Measurements from ENCODE around the gene KLF1. TPM values are rescaled to one million over a fixed set of nuclear protein-coding genes. Genes with fewer than 3 reads are reported as not detected.
"Not testable (repeated sequence)": the region's sequence is repeated elsewhere in the genome, so short reads cannot be mapped to it uniquely, and the experiment has no call there.

KLF1 gene
- total RNA-seq: 0.62 and 0.97 TPM in 2 replicates

- Mint-ChIP-seq H3K36me3 (ENCODE audit: low read depth) (peaks cover 10% of the 10 kb centered on the region), H3K4me3 (ENCODE audit: low read depth) (peak within 1 kb of the TSS; percentile 41), H3K27ac (no peak within 1 kb of the TSS), H3K27me3 (ENCODE audit: low read depth) (no peaks in the 10 kb centered on the region), H3K4me1 (ENCODE audit: low read depth) (peaks cover 14% of the 10 kb centered on the region), H3K9me3 (peaks cover 5% of the 10 kb centered on the region)
- no peak for DNase-seq (ENCODE audit: low spot score)
- intact Hi-C loops (cut with micrococcal nuclease): no loop called here
Measured at GRCh38 chr19:12886969-12887747, at the start of gene KLF1. Gene KLF1 (minus strand): TSS chr19:12887201. CDS start chr19:12887140, 61 bp downstream.

GRCh38 chr19:12936582-12936981, 49.6 kb upstream of the KLF1 start:
- intact Hi-C loops (cut with micrococcal nuclease): loop anchor here (5.0 kb wide), 1 partner anchor 144 kb away; the partner anchor contains the start of gene JUNB
- H3K4me1 Mint-ChIP-seq (ENCODE audit: low read depth): peaks cover 52% of the 10 kb centered on the region
- H3K27ac Mint-ChIP-seq: peak overlapping the region; percentile 11
- H3K4me3 Mint-ChIP-seq (ENCODE audit: low read depth): peak overlapping the region; percentile 6
- H3K36me3 Mint-ChIP-seq (ENCODE audit: low read depth): peaks cover 51% of the 10 kb centered on the region
- H3K27me3 Mint-ChIP-seq (ENCODE audit: low read depth): no peaks in the 10 kb centered on the region
- no peaks in the 10 kb centered on the region for H3K9me3 Mint-ChIP-seq
- no peak for DNase-seq (ENCODE audit: low spot score)

- Mint-ChIP-seq H3K27ac (no peak overlapping the region), H3K4me3 (ENCODE audit: low read depth) (no peak overlapping the region), H3K27me3 (ENCODE audit: low read depth) (no peaks in the 10 kb centered on the region), H3K9me3 (no peaks in the 10 kb centered on the region), H3K36me3 (ENCODE audit: low read depth) (peaks cover 44% of the 10 kb centered on the region), H3K4me1 (ENCODE audit: low read depth) (peaks cover 45% of the 10 kb centered on the region)
- intact Hi-C loops (cut with micrococcal nuclease): loop anchor here (5.0 kb wide), 1 partner anchor 143 kb away; the partner anchor contains the start of gene JUNB
- DNase-seq (ENCODE audit: low spot score): no peak
Measured at GRCh38 chr19:12935071-12935470, 48.1 kb upstream of the KLF1 start.

GRCh38 chr19:12933287-12934072, 46.5 kb upstream of the KLF1 start, which contains the start of gene FARSA:
Gene FARSA (minus strand): TSS chr19:12933711. CDS start chr19:12933696, 15 bp downstream.
- peak; percentile 82 for DNase-seq (ENCODE audit: low spot score)
- intact Hi-C loops (cut with micrococcal nuclease): loop anchor here (1.0 to 2.0 kb wide), 2 partner anchors 12 to 15 kb away; partner anchors contain the start of genes RAD23A and SYCE2
- H3K4me3 Mint-ChIP-seq (ENCODE audit: low read depth): peak within 1 kb of the TSS; percentile 99
- peaks cover 41% of the 10 kb centered on the region for H3K36me3 Mint-ChIP-seq (ENCODE audit: low read depth)
- peak within 1 kb of the TSS; percentile 93 for H3K27ac Mint-ChIP-seq
- H3K4me1 Mint-ChIP-seq (ENCODE audit: low read depth): peaks cover 35% of the 10 kb centered on the region
- no peaks in the 10 kb centered on the region for H3K27me3 Mint-ChIP-seq (ENCODE audit: low read depth)
- no peaks in the 10 kb centered on the region for H3K9me3 Mint-ChIP-seq

DNA sequence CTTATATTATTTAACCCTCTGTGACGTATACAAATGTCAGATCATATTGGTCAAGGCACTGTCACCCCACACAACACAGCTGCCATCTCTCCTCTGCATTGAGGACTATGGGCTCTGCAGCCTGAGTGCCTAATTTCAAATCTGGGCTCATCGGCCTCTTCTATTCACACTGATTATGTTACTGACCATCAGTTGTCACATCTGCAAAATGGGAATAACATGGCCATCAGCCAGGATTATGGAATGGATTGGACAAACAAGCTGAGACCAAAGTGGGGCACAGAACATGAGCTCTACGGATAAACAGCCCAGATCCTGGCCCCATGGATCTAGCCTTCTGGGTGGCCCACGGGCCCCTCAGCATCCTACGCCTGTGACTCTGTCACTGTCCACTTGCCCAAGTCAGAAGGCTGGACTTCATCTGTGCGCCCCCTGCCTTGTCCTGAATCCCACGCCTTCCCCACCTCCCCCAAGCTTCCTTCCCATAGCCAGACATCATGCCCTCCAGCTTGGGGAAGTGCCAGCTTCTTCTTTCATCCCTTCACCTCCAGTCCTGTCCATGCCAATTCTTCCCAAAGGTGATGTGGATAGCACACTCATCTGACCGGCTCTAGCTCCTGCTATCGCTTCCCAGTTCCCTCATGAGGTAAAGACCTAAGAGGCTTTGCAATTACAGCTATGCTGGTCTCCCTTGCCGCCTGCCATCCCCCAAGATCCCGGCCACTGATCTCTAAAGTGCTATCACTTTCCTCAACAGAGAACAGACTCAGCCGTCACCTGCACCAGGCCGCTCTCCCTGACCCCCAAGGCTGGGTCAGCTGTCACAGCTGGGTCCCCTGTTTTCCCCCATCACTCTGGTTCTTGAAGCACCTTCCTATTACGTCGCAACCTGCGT, 45.6 kb upstream of the KLF1 start:
- Mint-ChIP-seq H3K4me3 (ENCODE audit: low read depth) (peak overlapping the region; percentile 99), H3K9me3 (no peaks in the 10 kb centered on the region), H3K27me3 (ENCODE audit: low read depth) (no peaks in the 10 kb centered on the region), H3K36me3 (ENCODE audit: low read depth) (peaks cover 45% of the 10 kb centered on the region), H3K27ac (peak overlapping the region; percentile 93), H3K4me1 (ENCODE audit: low read depth) (peaks cover 30% of the 10 kb centered on the region)
- intact Hi-C loops (cut with micrococcal nuclease): loop anchor here (1.0 to 2.0 kb wide), 2 partner anchors 13 to 14 kb away; partner anchors contain the start of genes RAD23A and SYCE2
- no peak for DNase-seq (ENCODE audit: low spot score)

DNA sequence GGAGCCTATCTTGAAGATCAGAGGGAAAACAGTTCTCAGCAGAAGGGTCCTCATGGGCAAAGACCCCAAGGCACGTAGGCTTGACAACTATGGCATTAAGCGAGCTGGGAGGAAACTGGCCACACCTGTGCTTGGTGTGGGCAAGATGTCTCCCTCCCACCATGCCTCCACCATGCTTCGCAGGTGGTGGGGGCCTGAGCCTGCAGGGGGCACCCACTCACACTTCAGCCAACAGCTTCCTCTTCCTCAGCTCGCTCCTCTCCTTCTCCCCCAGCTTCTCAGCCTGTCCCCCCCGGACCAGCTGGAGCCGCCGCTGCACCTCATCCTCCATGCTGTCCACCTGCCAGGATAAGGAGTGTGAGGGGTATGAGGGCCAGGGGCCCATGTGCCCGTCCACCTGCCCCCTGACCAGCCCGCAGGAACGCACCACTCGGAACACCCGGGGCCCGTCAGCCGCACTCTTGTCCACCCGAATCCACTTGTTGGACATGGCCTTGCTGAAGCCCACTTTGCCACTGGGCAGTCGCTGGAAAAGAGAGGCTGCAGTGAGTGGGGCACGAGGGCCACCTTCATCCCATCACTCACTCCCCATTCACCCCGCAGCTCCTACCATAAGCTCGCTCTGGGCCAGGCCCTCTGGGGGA, 43.1 kb upstream of the KLF1 start:
- peaks cover 59% of the 10 kb centered on the region for H3K36me3 Mint-ChIP-seq (ENCODE audit: low read depth)
- H3K27me3 Mint-ChIP-seq (ENCODE audit: low read depth): no peaks in the 10 kb centered on the region
- no peak for DNase-seq (ENCODE audit: low spot score)
- intact Hi-C loops (cut with micrococcal nuclease): no loop called here
- no peak overlapping the region for H3K27ac Mint-ChIP-seq
- H3K4me3 Mint-ChIP-seq (ENCODE audit: low read depth): no peak overlapping the region
- H3K9me3 Mint-ChIP-seq: no peaks in the 10 kb centered on the region
- H3K4me1 Mint-ChIP-seq (ENCODE audit: low read depth): peaks cover 17% of the 10 kb centered on the region

- Mint-ChIP-seq H3K27me3 (ENCODE audit: low read depth) (no peaks in the 10 kb centered on the region), H3K27ac (no peak overlapping the region), H3K4me1 (ENCODE audit: low read depth) (peaks cover 4% of the 10 kb centered on the region), H3K36me3 (ENCODE audit: low read depth) (peaks cover 69% of the 10 kb centered on the region), H3K4me3 (ENCODE audit: low read depth) (no peak overlapping the region), H3K9me3 (no peaks in the 10 kb centered on the region)
- intact Hi-C loops (cut with micrococcal nuclease): no loop called here
- no peak for DNase-seq (ENCODE audit: low spot score)
Measured at GRCh38 chr19:12924621-12925310, 37.8 kb upstream of the KLF1 start.

GRCh38 chr19:12922959-12923358, 36.0 kb upstream of the KLF1 start:
- no peak overlapping the region for H3K27ac Mint-ChIP-seq
- H3K36me3 Mint-ChIP-seq (ENCODE audit: low read depth): peaks cover 58% of the 10 kb centered on the region
- intact Hi-C loops (cut with micrococcal nuclease): no loop called here
- no peaks in the 10 kb centered on the region for H3K9me3 Mint-ChIP-seq
- no peak for DNase-seq (ENCODE audit: low spot score)
- no peaks in the 10 kb centered on the region for H3K27me3 Mint-ChIP-seq (ENCODE audit: low read depth)
- peaks cover 7% of the 10 kb centered on the region for H3K4me1 Mint-ChIP-seq (ENCODE audit: low read depth)
- H3K4me3 Mint-ChIP-seq (ENCODE audit: low read depth): no peak overlapping the region

DNA sequence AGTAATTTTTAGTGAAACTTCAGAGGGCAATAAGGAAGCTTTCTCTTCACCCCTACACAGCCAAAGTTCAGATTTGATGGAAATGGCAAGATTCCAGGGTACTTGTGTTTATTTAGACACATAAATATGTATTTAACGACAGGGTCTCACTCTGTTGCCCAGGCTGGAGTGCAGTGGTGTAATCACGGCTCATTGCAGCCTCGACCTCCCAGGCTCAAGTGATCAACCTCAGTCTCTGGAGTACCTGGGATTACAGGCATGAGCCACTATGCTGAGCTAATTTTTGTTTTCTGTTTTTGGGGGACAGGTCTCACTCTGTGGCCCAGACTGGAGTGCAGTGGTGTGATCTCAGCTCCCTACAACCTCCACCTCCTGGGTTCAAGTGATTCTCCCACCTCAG, 34.0 kb upstream of the KLF1 start:
- peaks cover 48% of the 10 kb centered on the region for H3K36me3 Mint-ChIP-seq (ENCODE audit: low read depth)
- no peak for DNase-seq (ENCODE audit: low spot score)

GRCh38 chr19:12918253-12918652, 31.3 kb upstream of the KLF1 start:
- intact Hi-C loops (cut with micrococcal nuclease): loop anchor here (2.0 kb wide), 2 partner anchors 15 to 27 kb away; partner anchors contain the start of genes FARSA and GCDH
- peak overlapping the region; percentile 67 for H3K27ac Mint-ChIP-seq
- no peak for DNase-seq (ENCODE audit: low spot score)

More for the DNA sequence above, 34.0 kb upstream of the KLF1 start:
- Mint-ChIP-seq H3K27ac (no peak overlapping the region), H3K4me3 (ENCODE audit: low read depth) (no peak overlapping the region), H3K27me3 (ENCODE audit: low read depth) (no peaks in the 10 kb centered on the region), H3K4me1 (ENCODE audit: low read depth) (peaks cover 7% of the 10 kb centered on the region), H3K9me3 (no peaks in the 10 kb centered on the region)
- intact Hi-C loops (cut with micrococcal nuclease): no loop called here

GRCh38 chr19:12915860-12916259, 28.9 kb upstream of the KLF1 start:
- H3K9me3 Mint-ChIP-seq; H3K36me3 Mint-ChIP-seq (ENCODE audit: low read depth); DNase-seq (ENCODE audit: low spot score); H3K27me3 Mint-ChIP-seq (ENCODE audit: low read depth); H3K27ac Mint-ChIP-seq; intact Hi-C loops (cut with micrococcal nuclease); H3K4me3 Mint-ChIP-seq (ENCODE audit: low read depth): not testable (repeated sequence)
- H3K4me1 Mint-ChIP-seq (ENCODE audit: low read depth): peaks cover 21% of the 10 kb centered on the region

More at GRCh38 chr19:12918253-12918652, 31.3 kb upstream of the KLF1 start:
- peaks cover 20% of the 10 kb centered on the region for H3K4me1 Mint-ChIP-seq (ENCODE audit: low read depth)
- H3K27me3 Mint-ChIP-seq (ENCODE audit: low read depth): no peaks in the 10 kb centered on the region
- peaks cover 26% of the 10 kb centered on the region for H3K36me3 Mint-ChIP-seq (ENCODE audit: low read depth)
- peak overlapping the region; percentile 47 for H3K4me3 Mint-ChIP-seq (ENCODE audit: low read depth)
- no peaks in the 10 kb centered on the region for H3K9me3 Mint-ChIP-seq
